HG03439 (cell line): ENCODE results near the gene CBX8.
"Not testable (repeated sequence)": the region's sequence is repeated elsewhere in the genome, so short reads cannot be mapped to it uniquely, and the experiment has no call there.

Experiments
- ATAC-seq: cut with Tn5 transposase; IDR thresholded peaks from one replicate; pipeline ENCODE4 v1.9.1; 2021; ENCODE audit warnings: mild to moderate bottlenecking, moderate library complexity; ENCODE audit not compliant: unreplicated experiment

Gene CBX8

GRCh38 chr17:79757140-79757745 lies 39.6 kb downstream of the CBX8 start:
- ATAC-seq: no peak

- no peak for ATAC-seq
Measured at GRCh38 chr17:79755591-79755990, 41.3 kb downstream of the CBX8 start.

DNA sequence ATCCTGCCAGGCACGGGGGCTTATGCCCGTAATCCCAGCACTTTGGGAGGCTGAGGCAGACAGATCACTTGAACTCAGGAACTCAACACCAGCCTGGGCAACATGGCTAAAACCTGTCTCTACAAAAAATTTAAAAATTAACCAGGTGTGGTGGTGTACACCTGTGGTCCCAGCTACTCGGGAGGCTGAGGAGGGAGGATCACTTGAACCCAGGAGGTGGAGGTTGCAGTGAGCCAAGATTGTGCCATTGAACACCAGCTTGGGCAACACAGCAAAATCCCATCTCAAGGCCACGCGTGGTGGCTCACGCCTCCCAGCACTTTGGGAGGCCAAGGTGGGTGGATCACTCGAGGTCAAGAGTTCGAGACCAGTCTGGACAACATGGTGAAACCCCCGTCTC lies 42.0 kb downstream of the CBX8 start:
- ATAC-seq: not testable (repeated sequence)

DNA sequence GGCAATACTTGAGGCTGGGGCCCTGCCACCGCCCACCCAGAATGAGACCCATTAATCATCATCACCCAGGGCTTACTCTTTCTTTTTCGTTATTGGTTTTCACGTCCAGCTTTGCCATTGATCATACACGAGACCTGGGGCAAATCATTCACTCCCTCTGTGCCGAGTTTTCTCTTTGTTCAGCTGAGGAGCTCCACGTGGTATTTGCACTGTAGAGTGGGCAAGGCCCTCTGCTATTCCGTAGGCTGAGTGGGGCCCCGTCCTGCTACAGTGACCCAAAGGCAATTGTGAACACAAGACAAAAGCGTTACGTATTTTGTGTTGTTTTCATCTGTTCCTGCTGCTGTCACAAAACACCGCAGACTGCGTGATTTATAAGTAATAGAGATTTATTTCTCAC lies 42.5 kb downstream of the CBX8 start:
- no peak for ATAC-seq

- ATAC-seq: no peak
Measured at GRCh38 chr17:79752175-79752574, 44.7 kb downstream of the CBX8 start.

GRCh38 chr17:79750650-79751545 lies 46.0 kb downstream of the CBX8 start:
- no peak for ATAC-seq

DNA sequence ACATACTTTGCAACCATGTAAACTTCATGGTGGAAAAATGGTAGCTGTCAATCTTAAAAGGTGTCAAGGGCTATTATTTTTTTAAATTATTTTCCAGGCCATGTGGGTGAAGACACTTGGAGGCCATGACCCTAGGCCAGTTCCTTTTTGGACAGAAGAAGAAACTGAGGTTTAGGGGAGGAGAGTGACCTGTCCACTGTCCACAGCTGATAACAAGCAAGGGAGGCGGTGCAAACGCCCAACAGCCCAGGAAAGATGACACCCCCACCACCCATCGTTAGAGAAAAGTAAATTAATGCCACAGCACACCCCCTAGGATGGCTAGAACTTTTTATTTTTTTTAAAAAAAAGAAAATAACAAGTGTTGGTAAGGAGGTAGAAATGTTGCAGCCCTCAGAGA lies 46.9 kb downstream of the CBX8 start:
- ATAC-seq: no peak

DNA sequence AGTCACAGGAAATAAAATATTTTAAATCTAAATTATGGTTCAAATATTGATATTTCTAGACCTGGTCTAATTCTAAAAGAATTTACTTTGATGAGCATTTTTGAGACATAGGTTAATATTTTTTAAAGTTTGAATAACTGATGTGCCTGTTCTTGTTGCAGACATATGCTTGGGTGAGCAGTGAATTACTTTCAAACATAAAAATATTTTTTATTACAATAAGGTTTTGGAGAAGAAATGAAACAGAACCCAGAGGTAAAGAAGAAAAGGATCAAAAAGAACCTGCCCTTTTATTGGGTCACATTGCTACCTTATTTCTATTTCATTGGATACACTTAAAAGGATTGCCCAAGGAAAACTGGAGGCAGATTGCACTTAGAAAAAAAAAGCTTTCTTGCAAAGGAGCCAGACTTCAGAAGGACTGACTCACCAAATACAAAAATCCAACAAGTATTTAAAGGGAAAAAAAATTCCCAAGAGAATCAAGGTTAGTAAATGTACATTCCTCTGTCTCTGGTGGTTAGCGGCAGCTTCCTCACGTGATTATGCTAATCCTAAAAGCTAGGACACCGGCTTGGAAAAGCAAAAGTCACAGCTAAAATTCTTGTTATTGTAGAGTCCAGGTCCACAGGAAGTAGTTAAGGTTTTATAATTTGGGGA lies 47.6 kb downstream of the CBX8 start:
- no peak for ATAC-seq

DNA sequence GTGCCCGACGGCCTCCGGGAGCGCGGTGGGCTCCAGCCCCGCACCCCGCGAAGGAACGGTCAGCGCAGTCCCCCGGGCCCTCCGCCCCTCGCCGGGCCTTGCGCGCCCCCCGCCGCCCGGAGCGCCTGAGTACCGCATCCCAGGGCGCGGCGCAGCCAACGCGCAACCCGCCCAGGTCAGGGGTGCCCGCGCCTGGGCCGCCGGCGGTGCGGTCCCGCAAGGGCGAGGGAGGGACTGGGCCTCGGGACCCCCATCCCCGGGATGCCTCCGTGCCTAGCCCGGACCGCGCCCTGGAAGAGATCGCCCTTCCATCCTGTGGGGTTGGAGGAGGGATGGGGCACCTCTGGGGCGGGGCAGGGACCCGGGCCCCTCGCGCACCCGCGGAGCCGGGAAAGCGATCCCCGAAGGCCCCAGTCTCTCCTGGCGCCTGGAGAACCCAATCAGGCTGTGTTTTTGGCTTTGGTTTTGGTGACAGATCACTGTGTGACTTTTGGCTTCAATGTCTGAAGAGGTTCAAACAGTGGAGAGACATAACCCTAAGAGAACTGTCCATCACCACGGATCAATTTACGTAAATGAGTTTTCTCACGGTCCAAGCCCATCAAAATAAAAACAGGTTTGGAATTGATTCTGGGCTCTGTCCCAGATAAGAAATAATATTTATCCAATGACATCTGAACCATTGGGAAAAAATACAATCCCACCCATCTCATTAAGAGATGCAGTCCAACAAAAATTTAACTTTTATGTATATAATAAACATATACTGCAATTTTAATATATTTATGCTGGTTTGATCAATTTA lies 48.4 kb downstream of the CBX8 start:
- ATAC-seq: no peak

DNA sequence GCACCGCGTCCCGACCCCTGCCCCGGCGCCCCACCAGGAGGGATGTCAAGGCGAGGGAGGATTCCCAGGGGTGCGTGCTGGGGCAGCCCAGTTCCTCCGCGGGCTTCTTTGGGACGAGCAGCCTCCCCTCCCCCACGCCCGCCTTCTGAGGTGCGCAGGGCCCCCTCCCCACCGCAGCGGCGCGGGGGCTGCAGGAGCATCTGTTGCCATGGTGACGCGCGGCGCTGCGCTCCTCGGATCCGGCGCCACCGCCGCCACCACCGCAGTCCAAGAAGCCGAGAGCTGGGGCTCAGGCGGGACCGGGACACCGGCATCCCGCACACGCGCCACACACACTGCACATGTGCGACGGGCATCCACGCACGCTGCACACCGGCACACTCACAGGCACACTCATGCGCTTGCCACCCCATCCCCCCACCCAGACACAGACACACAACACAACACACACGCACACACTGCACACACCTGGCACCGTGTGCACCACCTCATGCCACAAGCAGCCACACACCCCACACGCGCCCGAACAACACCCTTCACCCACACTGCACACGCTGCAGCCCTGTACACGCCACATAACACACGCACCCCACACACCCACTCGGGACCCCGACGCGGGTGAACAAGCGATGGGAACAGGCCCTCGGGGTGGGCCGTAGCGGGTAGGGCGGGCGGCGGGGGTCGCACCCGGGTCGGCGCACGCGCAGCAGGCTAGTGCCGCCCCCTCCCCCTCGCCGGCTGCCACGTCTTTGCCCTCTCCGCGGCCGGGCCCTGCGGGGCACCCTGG lies 49.2 kb downstream of the CBX8 start:
- no peak for ATAC-seq

DNA sequence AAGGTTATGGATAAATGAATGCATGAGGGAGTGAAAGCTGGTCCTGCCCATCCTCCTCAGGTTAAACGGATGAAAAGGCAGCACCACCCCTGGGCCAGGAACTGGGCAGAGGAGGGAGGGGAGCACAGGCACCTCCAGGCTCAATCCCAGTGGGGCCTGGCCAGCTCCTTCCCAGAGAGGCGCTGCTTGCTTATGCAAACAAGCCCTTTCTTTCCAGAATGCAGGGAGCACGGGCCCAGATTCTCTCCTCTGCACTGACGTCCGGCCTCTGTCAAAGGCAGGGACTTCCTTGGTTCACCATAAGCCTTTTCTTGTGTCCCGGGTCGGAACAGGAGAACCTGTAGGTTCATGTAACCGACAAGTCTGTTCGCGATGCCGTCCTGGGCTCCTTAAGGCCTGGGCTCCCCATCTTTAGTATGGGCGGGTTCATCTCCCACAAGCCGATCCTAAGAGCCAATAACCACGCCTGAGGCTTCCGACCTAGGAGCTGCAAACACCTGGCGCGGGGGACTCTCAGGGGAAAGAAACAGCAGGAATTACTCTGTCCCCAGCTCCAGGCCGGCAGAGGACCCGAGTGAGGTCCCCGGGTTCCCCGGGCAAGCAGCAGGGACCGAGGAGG lies 49.9 kb downstream of the CBX8 start:
- no peak for ATAC-seq

- no peak for ATAC-seq
Measured at GRCh38 chr17:79745641-79746105, 51.2 kb downstream of the CBX8 start.

GRCh38 chr17:79743614-79744013 lies 53.3 kb downstream of the CBX8 start:
- no peak for ATAC-seq

DNA sequence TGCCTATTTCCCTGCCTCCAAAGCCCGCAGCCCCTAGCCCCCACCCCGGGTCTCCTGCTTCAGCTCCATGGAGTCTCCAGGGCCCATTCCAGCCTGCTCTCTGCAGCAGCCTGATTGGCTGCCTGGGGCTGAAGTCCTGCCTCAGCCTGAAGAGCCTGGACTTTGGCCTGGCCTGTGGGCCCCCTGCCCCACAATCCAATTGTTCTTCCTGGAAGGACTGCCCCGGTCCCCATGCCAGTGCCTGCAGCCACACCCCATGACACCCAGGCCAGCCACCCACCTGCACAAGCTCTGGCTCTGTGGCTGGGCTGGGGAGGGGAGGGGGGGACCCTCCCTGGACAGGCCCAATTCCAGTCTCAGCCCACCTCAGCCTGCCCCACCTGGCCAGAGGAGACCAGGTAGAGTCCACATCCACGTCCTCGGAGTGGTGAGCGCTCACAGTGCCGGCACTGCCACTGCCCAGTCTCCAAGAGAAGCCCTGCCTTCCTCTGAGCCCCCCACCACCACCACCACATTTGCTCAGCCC lies 53.9 kb downstream of the CBX8 start:
- ATAC-seq: no peak

DNA sequence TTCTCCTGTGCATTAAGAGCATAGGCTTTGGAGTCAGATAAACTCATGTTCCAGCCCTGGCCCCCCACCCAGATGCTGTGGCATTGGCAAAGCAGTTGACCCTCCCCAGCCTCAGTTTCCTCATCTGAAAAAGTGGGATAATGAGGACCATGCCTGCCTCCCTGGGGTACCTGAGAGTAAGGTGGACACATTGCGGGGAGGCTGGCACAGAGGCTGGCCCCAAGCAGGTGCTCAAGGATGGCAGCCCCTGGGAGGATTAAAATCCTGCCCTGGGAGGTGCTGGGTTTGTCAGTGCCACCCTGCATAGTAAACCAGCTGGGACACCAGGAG lies 54.3 kb downstream of the CBX8 start:
- ATAC-seq: no peak
